ENCODE results near the gene IL4I1.

The IL4I1 gene

GRCh38 chr19:49894879-49895565 is 1.7 kb downstream of the IL4I1 start:
- DNase-seq (ENCODE audit: low read depth): no peak

GRCh38 chr19:49894011-49894664 is 2.5 kb downstream of the IL4I1 start:
- no peak for DNase-seq (ENCODE audit: low read depth)

GRCh38 chr19:49892716-49893115 is 4.0 kb downstream of the IL4I1 start:
- no peak for DNase-seq (ENCODE audit: low read depth)

GRCh38 chr19:49891393-49891792 is 5.3 kb downstream of the IL4I1 start:
- no peak for DNase-seq (ENCODE audit: low read depth)

- DNase-seq (ENCODE audit: low read depth): peak; percentile 35
Observed at GRCh38 chr19:49890349-49891311, 6.1 kb downstream of the IL4I1 start.

- peak; percentile 55 for DNase-seq (ENCODE audit: low read depth)
Observed at GRCh38 chr19:49889687-49890348, 6.9 kb downstream of the IL4I1 start.

- DNase-seq (ENCODE audit: low read depth): no peak
Observed at GRCh38 chr19:49889038-49889686, 7.5 kb downstream of the IL4I1 start.

- DNase-seq (ENCODE audit: low read depth): no peak
Observed at GRCh38 chr19:49888510-49888824, 8.2 kb downstream of the IL4I1 start.

GRCh38 chr19:49887665-49888509 is 8.8 kb downstream of the IL4I1 start:
- no peak for DNase-seq (ENCODE audit: low read depth)

GRCh38 chr19:49887037-49887664 is 9.5 kb downstream of the IL4I1 start:
- DNase-seq (ENCODE audit: low read depth): no peak

- DNase-seq (ENCODE audit: low read depth): no peak
Observed at GRCh38 chr19:49884760-49885159, 11.9 kb downstream of the IL4I1 start.

- DNase-seq (ENCODE audit: low read depth): no peak
Observed at GRCh38 chr19:49884109-49884508, 12.6 kb downstream of the IL4I1 start.

GRCh38 chr19:49883094-49883493 is 13.6 kb downstream of the IL4I1 start:
- DNase-seq (ENCODE audit: low read depth): no peak

- DNase-seq (ENCODE audit: low read depth): no peak
Observed at GRCh38 chr19:49882643-49883042, 14.0 kb downstream of the IL4I1 start.

- DNase-seq (ENCODE audit: low read depth): no peak
Observed at GRCh38 chr19:49881672-49882394, 14.9 kb downstream of the IL4I1 start.

- no peak for DNase-seq (ENCODE audit: low read depth)
Observed at GRCh38 chr19:49881186-49881585, 15.5 kb downstream of the IL4I1 start.

- no peak for DNase-seq (ENCODE audit: low read depth)
Observed at GRCh38 chr19:49880162-49880869, 16.4 kb downstream of the IL4I1 start.

GRCh38 chr19:49879243-49879963 is 17.3 kb downstream of the IL4I1 start:
- no peak for DNase-seq (ENCODE audit: low read depth)

- DNase-seq (ENCODE audit: low read depth): no peak
Observed at GRCh38 chr19:49878744-49879070, 18.0 kb downstream of the IL4I1 start.
